WERI-Rb-1 (cell line): ENCODE results near the gene MED9.

Experiments used
- DNase-seq: peaks from one replicate; pipeline ENCODE4 v3.0.0-alpha.2; 2020
- H3K27ac ChIP-seq: fragments of 250-450 bp; sonication (Bioruptor Pico); 2 replicates; pipeline ENCODE4 v1.5.1; 2020; ENCODE audit warnings: mild to moderate bottlenecking, moderate library complexity
- H3K27me3 ChIP-seq: fragments of 250-450 bp; sonication (Bioruptor Pico); 2 replicates; pipeline ENCODE4 v1.5.1; 2021; ENCODE audit warnings: mild to moderate bottlenecking, low read depth, moderate library complexity; ENCODE audit not compliant: insufficient read depth, severe bottlenecking
- H3K36me3 ChIP-seq: fragments of 250-450 bp; sonication (Bioruptor Pico); 2 replicates; pipeline ENCODE4 v1.5.1; 2020; ENCODE audit warnings: mild to moderate bottlenecking, moderate library complexity
- H3K4me3 ChIP-seq: 2 replicates; pipeline ENCODE4 v1.5.1; 2011; ENCODE audit warnings: low read depth, mild to moderate bottlenecking, control low read depth, low read length
- H3K9me3 ChIP-seq: fragments of 250-450 bp; sonication (Bioruptor Pico); 2 replicates; pipeline ENCODE4 v1.5.1; 2021; ENCODE audit warnings: mild to moderate bottlenecking, moderate library complexity; ENCODE audit not compliant: severe bottlenecking
- CTCF ChIP-seq: IDR thresholded peaks from 2 replicates; pipeline ENCODE4 v1.5.1; 2011; ENCODE audit warnings: low read depth, mild to moderate bottlenecking, control low read depth, inconsistent platforms, low read length

Gene MED9

GRCh38 chr17:17508019-17508535, 31.3 kb downstream of the MED9 start:
- no peak for DNase-seq
- no peak for TF ChIP-seq CTCF
- Histone ChIP-seq H3K4me3 (no peak overlapping the region), H3K27me3 (no peaks in the 10 kb centered on the region), H3K36me3 (no peaks in the 10 kb centered on the region; the same call in 1 of the 2 replicates), H3K9me3 (no peaks in the 10 kb centered on the region), H3K27ac (peak overlapping the region; percentile 33; the same call in 1 of the 2 replicates)

GRCh38 chr17:17508646-17509591, 32.1 kb downstream of the MED9 start:
- Histone ChIP-seq H3K9me3 (no peaks in the 10 kb centered on the region), H3K27ac (no peak overlapping the region), H3K36me3 (no peaks in the 10 kb centered on the region; the same call in 1 of the 2 replicates), H3K4me3 (no peak overlapping the region), H3K27me3 (no peaks in the 10 kb centered on the region)
- no peak for DNase-seq
- no peak for TF ChIP-seq CTCF

- Histone ChIP-seq H3K27ac (no peak overlapping the region), H3K4me3 (no peak overlapping the region), H3K36me3 (no peaks in the 10 kb centered on the region; the same call in 1 of the 2 replicates), H3K9me3 (no peaks in the 10 kb centered on the region), H3K27me3 (no peaks in the 10 kb centered on the region)
- no peak for DNase-seq
- TF ChIP-seq CTCF: no peak
These were observed 33.0 kb downstream of the MED9 start for GRCh38 chr17:17509601-17510425.

- TF ChIP-seq CTCF: no peak
- DNase-seq: no peak
- Histone ChIP-seq H3K36me3 (no peaks in the 10 kb centered on the region; the same call in 1 of the 2 replicates), H3K4me3 (no peak overlapping the region), H3K27ac (no peak overlapping the region), H3K27me3 (no peaks in the 10 kb centered on the region), H3K9me3 (no peaks in the 10 kb centered on the region)
These were observed 33.9 kb downstream of the MED9 start for GRCh38 chr17:17510456-17511292.

- no peak for DNase-seq
- Histone ChIP-seq H3K27ac (no peak overlapping the region), H3K4me3 (no peak overlapping the region), H3K36me3 (no peaks in the 10 kb centered on the region; the same call in 1 of the 2 replicates), H3K9me3 (no peaks in the 10 kb centered on the region), H3K27me3 (no peaks in the 10 kb centered on the region)
- TF ChIP-seq CTCF: no peak; the same call in 1 of the 2 replicates
These were observed 34.5 kb downstream of the MED9 start for GRCh38 chr17:17511293-17511741.
